SK-N-MC (cell line): ENCODE results near the gene COTL1.
A peak's percentile ranks its signal among the peaks of the same experiment; 100 is the strongest.
"Not testable (repeated sequence)": the region's sequence is repeated elsewhere in the genome, so short reads cannot be mapped to it uniquely, and the experiment has no call there.

Experiments
- DNase-seq: peaks from one replicate; pipeline ENCODE4 v3.0.0-alpha.2; 2011; ENCODE audit warnings: low read depth, low spot score
- H3K27ac ChIP-seq: fragments of 200-600 bp; sonication (generic); 2 replicates; pipeline ENCODE4 v1.5.1; 2016; ENCODE audit warnings: mixed run types
- H3K36me3 ChIP-seq: fragments of 200-600 bp; sonication (generic); 2 replicates; pipeline ENCODE4 v1.6.1; 2017; ENCODE audit warnings: antibody characterized with exemption, low read length, mixed read lengths; ENCODE audit not compliant: insufficient read depth
- H3K4me3 ChIP-seq: fragments of 200-600 bp; sonication (generic); 2 replicates; pipeline ENCODE4 v1.5.1; 2016
- H3K9ac ChIP-seq: fragments of 200-600 bp; sonication (generic); 2 replicates; pipeline ENCODE4 v1.8.0; 2017; ENCODE audit warnings: mixed run types, mixed read lengths; ENCODE audit not compliant: insufficient read length
- H3K9me3 ChIP-seq: fragments of 200-600 bp; sonication (generic); 2 replicates; pipeline ENCODE4 v1.6.1; 2017; ENCODE audit warnings: low read depth, mild to moderate bottlenecking, antibody characterized with exemption, low read length, moderate library complexity, mixed read lengths
- EZH2 ChIP-seq: fragments of 200-600 bp; sonication (generic); IDR thresholded peaks from one replicate; pipeline ENCODE4 v1.6.1; 2017; ENCODE audit warnings: antibody characterized with exemption
- FOXP2 ChIP-seq: optimal IDR thresholded peaks from 2 replicates; pipeline ENCODE3; 2011; ENCODE audit warnings: mild to moderate bottlenecking, moderate library complexity; ENCODE audit not compliant: insufficient read depth; ENCODE audit errors: extremely low read length, control extremely low read depth
- POLR2AphosphoS5 ChIP-seq: IDR thresholded peaks from 2 replicates; pipeline ENCODE4 v1.6.1; 2012; ENCODE audit warnings: mild to moderate bottlenecking, low read depth, low read length, borderline replicate concordance

COTL1 gene

DNA sequence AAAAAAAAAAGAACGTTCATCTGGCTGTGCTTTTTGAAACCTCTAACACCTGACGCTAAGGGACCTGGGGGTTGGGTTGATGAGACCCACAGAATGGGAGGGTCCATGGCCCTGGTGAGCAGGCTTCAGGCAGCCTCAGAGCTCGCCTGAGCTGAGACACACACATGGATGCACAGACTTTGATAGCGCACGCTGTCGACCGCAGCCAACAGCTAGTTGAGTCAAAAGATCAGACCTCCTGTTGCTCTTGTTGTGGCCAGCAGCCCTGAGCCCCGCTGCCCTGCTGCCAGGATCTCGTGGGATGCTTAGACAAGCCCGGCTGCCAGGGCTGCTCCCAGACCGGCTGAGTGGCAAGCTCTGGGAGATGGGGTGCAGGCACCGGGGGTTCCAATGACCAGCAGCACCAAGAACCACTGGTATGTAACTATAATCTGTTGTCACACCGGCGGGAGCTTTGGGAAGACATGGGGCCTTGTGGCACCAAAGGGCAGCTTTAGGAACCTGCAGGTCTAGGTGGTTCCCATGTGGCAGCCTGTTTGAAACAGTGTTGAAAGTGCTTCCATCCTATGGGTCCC lies 93.4 kb downstream of the COTL1 start:
- no peak for TF ChIP-seq EZH2
- TF ChIP-seq FOXP2 = no peak
- TF ChIP-seq POLR2AphosphoS5 = no peak
- Histone ChIP-seq H3K9me3 (no peaks in the 10 kb centered on the region), H3K36me3 (no peaks in the 10 kb centered on the region), H3K9ac (no peak overlapping the region), H3K27ac (no peak overlapping the region), H3K4me3 (no peak overlapping the region)
- DNase-seq = no peak

- H3K9me3 ChIP-seq = no peaks in the 10 kb centered on the region
- H3K4me3 ChIP-seq = no peak overlapping the region
- DNase-seq = no peak
- TF ChIP-seq POLR2AphosphoS5 = no peak
- TF ChIP-seq FOXP2 = no peak
- no peak for TF ChIP-seq EZH2
- no peak overlapping the region for H3K27ac ChIP-seq
- H3K36me3 ChIP-seq = no peaks in the 10 kb centered on the region
- no peak overlapping the region for H3K9ac ChIP-seq
Measured at GRCh38 chr16:84521497-84521770, 96.4 kb downstream of the COTL1 start.

DNA sequence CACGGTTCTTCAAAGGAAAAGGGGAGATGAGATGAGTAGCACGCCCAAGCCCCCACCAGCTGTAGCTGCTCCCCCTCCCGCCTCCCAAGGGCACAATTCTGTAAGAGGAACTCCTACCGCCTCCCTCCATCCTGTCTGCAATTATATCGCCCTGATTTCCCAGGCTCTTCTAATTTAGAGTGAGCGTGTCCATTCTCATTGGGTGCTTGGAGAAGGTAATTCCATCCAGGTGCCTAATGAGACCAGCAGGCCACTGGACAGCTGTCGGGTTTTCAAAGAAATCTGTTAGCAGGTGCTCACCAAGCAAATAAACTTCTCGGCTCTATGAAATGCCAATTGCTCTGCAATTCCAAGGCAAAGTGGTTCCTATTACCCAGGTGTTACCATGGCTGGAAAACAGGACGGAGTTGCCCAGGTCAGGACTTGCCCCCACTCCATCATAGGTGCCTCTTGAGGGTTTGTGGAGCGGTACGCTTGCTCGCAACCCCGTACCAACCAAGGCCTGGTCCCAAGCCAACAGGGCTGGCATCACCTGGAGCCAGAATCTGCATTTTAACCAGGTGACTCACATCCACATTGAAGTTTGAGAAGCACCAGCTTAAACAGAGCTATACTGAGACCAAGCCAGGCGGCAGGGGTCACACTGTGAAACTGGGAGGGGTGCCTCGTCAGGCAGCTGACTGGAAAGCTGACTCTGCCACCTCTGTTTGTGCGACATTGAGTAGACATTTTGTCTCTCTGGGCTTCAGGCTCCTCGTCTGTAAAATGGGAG lies 97.0 kb downstream of the COTL1 start:
- no peaks in the 10 kb centered on the region for H3K9me3 ChIP-seq
- H3K4me3 ChIP-seq = no peak overlapping the region
- TF ChIP-seq POLR2AphosphoS5 (no peak), FOXP2 (no peak), EZH2 (no peak)
- no peak for DNase-seq
- H3K9ac ChIP-seq = no peak overlapping the region
- H3K36me3 ChIP-seq = no peaks in the 10 kb centered on the region
- no peak overlapping the region for H3K27ac ChIP-seq

GRCh38 chr16:84519855-84520254 lies 98.0 kb downstream of the COTL1 start:
- H3K9ac ChIP-seq = no peak overlapping the region
- H3K4me3 ChIP-seq = no peak overlapping the region
- no peak for TF ChIP-seq EZH2
- no peak for TF ChIP-seq FOXP2
- TF ChIP-seq POLR2AphosphoS5 = no peak
- H3K27ac ChIP-seq = no peak overlapping the region
- no peaks in the 10 kb centered on the region for H3K9me3 ChIP-seq
- H3K36me3 ChIP-seq = no peaks in the 10 kb centered on the region
- no peak for DNase-seq

- no peaks in the 10 kb centered on the region for H3K36me3 ChIP-seq
- no peak overlapping the region for H3K9ac ChIP-seq
- DNase-seq = no peak
- no peak overlapping the region for H3K27ac ChIP-seq
- no peaks in the 10 kb centered on the region for H3K9me3 ChIP-seq
- TF ChIP-seq POLR2AphosphoS5 = no peak
- TF ChIP-seq FOXP2 = no peak
- no peak for TF ChIP-seq EZH2
- H3K4me3 ChIP-seq = no peak overlapping the region
Measured at GRCh38 chr16:84518804-84519341, 99.0 kb downstream of the COTL1 start.

- not testable (repeated sequence) for H3K27ac ChIP-seq
Measured at GRCh38 chr16:84518220-84518619, 99.7 kb downstream of the COTL1 start.

DNA sequence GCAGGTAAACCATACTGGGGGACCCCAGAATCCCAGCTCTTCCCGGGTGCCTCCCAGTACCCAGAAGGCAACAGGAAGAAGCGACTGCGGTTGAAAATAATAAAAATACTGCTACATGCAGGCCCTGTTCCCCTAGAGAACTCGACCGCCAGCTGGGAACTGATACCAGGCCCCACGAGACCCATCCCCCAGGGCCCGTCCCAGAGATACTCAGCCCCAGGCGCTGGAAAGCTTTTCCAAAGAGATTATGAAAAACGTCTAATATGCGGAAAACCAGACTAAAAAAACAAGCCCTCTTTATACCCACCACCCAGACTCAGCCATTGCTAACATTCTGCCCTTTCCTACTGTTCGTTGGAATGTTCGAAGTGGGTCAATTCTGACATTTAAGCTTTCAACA lies 100.5 kb downstream of the COTL1 start:
- peak overlapping the region; percentile 45; the same call in 1 of the 2 replicates for H3K27ac ChIP-seq

More at GRCh38 chr16:84518220-84518619, 99.7 kb downstream of the COTL1 start:
- not testable (repeated sequence) for H3K9ac ChIP-seq, H3K9me3 ChIP-seq, DNase-seq, H3K4me3 ChIP-seq, H3K36me3 ChIP-seq

More for the DNA sequence above, 100.5 kb downstream of the COTL1 start:
- Histone ChIP-seq H3K4me3 (peak overlapping the region; percentile 6; the same call in 1 of the 2 replicates), H3K9me3 (no peaks in the 10 kb centered on the region), H3K9ac (no peak overlapping the region), H3K36me3 (no peaks in the 10 kb centered on the region)
- no peak for DNase-seq
- no peak for TF ChIP-seq FOXP2
- no peak for TF ChIP-seq POLR2AphosphoS5
- TF ChIP-seq EZH2 = no peak
